ENCODE measurements around the gene DNMT3A. TPM values are rescaled to one million over a fixed set of nuclear protein-coding genes. Genes with fewer than 3 reads are reported as not detected.

DNMT3A gene
- total RNA-seq, 2 donors from 2014 or later = 27.3 to 27.8 TPM

GRCh38 chr2:25297738-25298137 is 44.0 kb downstream of the DNMT3A start:
- no peak for ATAC-seq
- no peak for DNase-seq
- intact Hi-C loops (cut with DNase I, micrococcal nuclease) = no loop called here

DNA sequence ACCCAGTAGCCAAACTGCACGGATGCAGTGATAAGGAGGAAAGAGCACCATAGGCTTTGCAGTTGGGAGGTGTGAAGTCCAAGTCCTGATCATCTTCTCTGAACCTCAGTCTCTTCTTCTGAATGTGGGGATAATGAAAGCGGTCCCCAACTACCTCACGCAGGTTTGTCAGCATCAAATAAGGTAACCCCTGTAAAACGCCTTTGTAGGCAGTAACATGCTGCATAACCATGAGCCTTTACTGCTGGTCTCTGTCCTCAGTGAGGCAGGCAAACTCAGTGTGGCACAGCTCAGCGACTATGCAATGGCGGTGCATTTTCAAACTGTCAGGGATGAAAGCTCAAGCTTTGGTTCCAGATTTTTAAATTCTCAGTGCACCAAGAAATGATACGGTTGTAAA is 46.1 kb downstream of the DNMT3A start:
- DNase-seq = no peak
- ATAC-seq = no peak
- intact Hi-C loops (cut with DNase I, micrococcal nuclease) = no loop called here

- peak; percentile 90 for ATAC-seq
- intact Hi-C loops (cut with DNase I, micrococcal nuclease) = no loop called here
- DNase-seq = peak; percentile 72 to 86
Measured at GRCh38 chr2:25294573-25295462, 46.9 kb downstream of the DNMT3A start.

GRCh38 chr2:25293958-25294562 is 47.7 kb downstream of the DNMT3A start:
- intact Hi-C loops (cut with DNase I, micrococcal nuclease) = no loop called here

DNA sequence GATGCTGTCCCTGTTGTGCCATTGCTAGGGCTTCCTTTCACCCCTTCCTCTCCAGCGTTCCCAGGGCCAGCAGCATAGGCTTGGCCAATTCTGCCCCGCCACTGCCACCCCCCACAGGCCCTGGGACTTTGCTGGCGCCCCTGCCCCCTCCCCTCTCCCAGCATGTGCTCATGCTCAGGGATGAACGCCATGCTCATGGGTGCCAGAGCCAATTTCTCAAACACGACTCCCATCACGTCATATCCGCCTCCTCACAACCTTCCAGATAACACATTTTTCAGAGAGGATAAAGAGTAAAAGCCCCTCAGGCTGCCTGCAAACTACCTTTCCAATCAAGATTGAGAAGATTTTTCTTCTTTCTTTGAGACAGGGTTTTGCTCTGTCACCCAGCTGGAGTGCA is 48.6 kb downstream of the DNMT3A start:
- DNase-seq (no peak), ATAC-seq (no peak)
- intact Hi-C loops (cut with DNase I, micrococcal nuclease) = no loop called here

More at GRCh38 chr2:25293958-25294562, 47.7 kb downstream of the DNMT3A start:
- ATAC-seq = no peak
- DNase-seq = no peak

GRCh38 chr2:25292408-25292807 is 49.3 kb downstream of the DNMT3A start:
- intact Hi-C loops (cut with DNase I, micrococcal nuclease) = no loop called here
- ATAC-seq = no peak
- DNase-seq = no peak

DNA sequence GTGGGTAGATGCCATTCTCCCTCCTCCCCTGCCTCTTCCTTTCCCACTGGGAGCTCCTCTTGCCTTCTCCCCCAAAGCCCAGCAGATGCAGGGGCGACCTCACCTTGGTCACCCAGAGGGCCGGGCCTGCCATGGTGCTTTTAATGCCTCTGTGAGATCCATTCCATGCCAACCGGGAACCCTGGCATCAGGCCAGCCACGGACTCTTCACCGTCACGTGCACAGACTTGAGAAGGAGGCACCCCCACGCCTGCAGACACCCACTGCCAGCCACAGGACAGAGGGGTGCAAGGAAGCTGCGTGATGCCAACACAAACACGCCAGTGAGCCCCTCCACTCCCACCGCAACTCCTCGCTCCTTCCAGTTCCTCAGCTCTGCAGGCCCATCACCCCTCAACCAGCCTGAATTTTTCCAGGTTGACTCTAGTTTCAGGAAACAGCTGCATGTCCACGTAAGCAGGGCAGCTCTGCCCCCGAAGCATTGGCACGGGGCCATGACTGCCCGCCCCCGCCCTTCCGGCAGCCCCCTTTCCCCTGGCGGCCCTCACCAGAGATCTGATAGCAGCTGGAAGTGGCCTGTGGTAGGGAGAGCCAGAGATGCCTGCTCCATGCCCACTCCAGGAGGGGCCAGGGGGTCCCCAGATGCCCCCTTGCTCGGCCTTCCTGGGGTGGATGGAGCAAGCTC is 50.8 kb downstream of the DNMT3A start:
- DNase-seq (no peak), ATAC-seq (no peak)
- intact Hi-C loops (cut with DNase I, micrococcal nuclease) = no loop called here

- DNase-seq = no peak
- no peak for ATAC-seq
- intact Hi-C loops (cut with DNase I, micrococcal nuclease) = no loop called here
Measured at GRCh38 chr2:25286723-25287483, 54.8 kb downstream of the DNMT3A start.

DNA sequence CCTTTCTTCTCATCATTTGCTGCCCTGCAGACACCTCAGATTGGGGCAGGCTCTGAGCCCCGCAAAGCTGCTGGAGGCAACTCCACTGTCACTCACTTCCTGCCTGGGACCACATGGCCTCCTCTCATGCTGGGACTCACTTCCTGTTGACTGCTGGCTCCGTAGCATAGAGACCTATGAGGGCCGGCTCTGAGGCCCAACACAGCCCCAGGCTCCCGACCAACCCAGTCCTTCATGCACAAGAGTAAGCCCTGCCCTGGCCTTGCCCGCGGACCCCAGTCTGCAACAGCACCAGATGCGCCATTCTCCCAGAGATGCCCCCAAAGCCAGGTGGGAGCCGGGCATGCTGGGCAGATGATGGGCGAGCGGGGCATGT is 55.7 kb downstream of the DNMT3A start:
- intact Hi-C loops (cut with DNase I, micrococcal nuclease) = no loop called here
- ATAC-seq (peak; percentile 56), DNase-seq (peak in 1 of 2 donors; percentile 45)

DNA sequence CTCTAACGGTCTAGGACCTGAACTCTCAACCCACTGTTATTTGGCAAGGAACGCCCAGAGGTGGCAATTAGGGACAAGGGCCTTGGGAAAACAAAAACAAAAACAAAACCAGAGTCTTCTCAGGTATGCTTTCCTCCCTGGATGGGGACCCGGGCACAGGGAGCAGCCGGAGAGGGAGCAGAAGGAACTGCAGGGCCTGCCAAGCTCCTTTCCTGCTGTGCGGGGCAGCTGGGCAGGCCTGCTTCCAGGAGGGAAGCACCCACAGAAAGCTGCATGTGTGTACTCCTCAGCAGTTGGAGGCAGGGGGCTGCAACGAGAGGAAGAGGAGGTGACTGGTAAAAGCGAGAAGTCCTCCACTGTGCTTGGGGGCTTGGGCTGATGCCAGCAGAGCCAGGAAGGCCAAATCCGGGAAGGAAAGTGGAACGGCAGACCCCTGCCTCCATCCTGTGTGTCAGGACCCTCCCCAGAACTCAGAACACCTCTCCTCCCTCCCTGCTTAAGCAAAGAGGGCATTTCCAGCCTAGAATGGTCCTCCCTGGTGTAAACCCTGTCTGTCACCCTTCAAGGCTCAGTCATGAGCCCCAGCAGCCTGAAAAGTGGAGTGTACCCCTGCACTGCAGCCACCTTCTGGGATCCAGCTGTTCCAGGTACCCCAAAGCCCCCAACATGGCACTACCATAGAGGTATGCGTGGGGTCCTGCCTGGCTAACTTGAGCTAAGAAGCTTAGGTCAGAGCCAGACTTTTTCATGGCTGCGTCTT is 56.3 kb downstream of the DNMT3A start:
- intact Hi-C loops (cut with DNase I, micrococcal nuclease) = no loop called here
- ATAC-seq (no peak), DNase-seq (no peak)

GRCh38 chr2:25284756-25285155 is 57.0 kb downstream of the DNMT3A start:
- no peak for ATAC-seq
- DNase-seq = no peak
- intact Hi-C loops (cut with DNase I, micrococcal nuclease) = no loop called here

DNA sequence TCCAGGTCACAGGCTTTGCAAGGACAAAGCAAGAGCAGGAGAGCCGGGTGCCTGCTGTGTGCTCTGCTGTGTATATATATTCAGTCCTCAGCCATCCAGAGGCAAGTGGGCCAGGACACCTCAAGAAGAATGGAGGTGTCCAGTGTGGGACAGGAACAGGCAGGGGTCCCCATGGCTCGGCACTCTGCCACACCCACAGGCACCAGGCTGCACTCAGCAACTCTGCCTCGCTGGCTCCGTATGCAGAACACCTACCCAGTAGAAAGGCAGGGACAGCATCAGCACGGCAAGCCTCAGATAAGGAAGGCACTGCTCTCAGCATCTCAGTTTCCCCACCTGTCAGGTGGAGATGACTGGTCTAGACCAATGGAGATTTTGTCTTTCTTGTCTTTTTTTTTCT is 57.8 kb downstream of the DNMT3A start:
- intact Hi-C loops (cut with DNase I, micrococcal nuclease) = no loop called here
- ATAC-seq (no peak), DNase-seq (no peak)

DNA sequence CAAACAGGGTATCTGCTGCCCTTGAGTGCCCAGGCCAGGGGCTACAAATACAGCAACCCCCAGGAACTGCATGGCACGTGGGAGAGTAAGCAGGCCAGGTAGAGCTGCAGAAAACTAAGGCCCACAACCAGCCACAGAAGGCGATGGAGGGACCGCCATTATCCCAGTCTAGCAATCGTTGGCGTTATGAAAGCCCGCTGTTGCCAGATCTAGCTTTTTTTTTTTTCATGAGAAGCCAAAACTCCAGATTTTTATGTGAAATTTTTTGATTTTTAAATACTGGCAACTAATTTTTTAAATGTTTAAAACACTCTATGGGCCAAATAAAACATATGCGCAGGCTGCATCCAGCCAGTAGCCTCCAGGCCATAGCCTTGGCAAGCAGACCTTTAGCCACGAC is 59.8 kb downstream of the DNMT3A start:
- DNase-seq = no peak
- no peak for ATAC-seq
- intact Hi-C loops (cut with DNase I, micrococcal nuclease) = no loop called here

GRCh38 chr2:25281522-25281921 is 60.2 kb downstream of the DNMT3A start:
- ATAC-seq = no peak
- no peak for DNase-seq
- intact Hi-C loops (cut with DNase I, micrococcal nuclease) = no loop called here

DNA sequence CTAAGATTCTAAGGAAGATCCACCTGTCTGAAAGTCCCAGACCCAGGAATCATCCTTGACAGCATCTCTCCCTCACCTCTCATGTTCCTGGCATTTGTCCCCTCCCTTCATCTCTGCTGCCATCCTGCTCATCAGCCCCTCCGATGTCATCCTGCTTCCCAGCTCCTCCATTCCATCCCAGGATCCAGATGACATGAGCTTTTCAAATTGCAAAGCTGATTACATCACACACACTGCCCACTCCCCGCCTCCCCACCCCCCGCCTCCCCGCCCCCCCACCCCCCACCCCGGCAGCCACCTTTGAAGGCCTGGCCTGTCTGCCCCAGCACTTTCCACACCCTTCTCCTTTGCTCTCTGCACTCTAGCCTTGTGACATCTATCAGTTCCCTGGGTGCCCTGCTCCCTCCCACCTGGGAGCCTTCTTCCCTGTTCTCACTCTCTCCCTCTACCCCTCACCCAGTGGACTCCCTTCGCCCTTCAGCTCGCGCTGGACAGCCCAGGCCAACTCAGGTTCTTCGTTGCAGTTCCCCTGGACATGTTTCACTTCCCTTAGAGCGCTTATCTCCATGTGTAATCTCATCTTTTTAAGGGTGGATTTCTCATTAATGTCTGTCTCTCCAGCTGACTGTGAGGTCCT is 61.6 kb downstream of the DNMT3A start:
- ATAC-seq = no peak
- intact Hi-C loops (cut with DNase I, micrococcal nuclease) = no loop called here
- no peak for DNase-seq

GRCh38 chr2:25279091-25279651 is 62.6 kb downstream of the DNMT3A start:
- DNase-seq (peak; percentile 50 to 69), ATAC-seq (peak; percentile 44)
- intact Hi-C loops (cut with DNase I, micrococcal nuclease) = no loop called here

GRCh38 chr2:25276569-25277465 is 64.9 kb downstream of the DNMT3A start:
- intact Hi-C loops (cut with DNase I, micrococcal nuclease) = no loop called here
- ATAC-seq = peak; percentile 44
- peak in 1 of 2 donors; percentile 65 for DNase-seq
